ENCODE data around the gene ITIH4. TPM values are rescaled to one million over a fixed set of nuclear protein-coding genes. Genes with fewer than 3 reads are reported as not detected.

The ITIH4 gene
- total and polyA plus RNA-seq, 2 donors (not counting 1 experiment from before 2014, with no cell fraction given) = 21.5 to 38.5 TPM

GRCh38 chr3:52831500-52832301 lies 1.2 kb upstream of the ITIH4 start:
- H3K4me1 Mint-ChIP-seq = no peaks in the 10 kb centered on the region
- ChIA-PET CTCF (no interaction called here), POLR2A (no interaction called here)
- no peak overlapping the region for H3K4me3 Mint-ChIP-seq
- no peaks in the 10 kb centered on the region for H3K4me1 ChIP-seq (ENCODE audit: control insufficient read depth in 2 of 2, insufficient read depth in 2 of 2, low read length in 2 of 2)
- H2AFZ ChIP-seq (ENCODE audit: insufficient read depth, low read depth, low read length, poor library complexity, severe bottlenecking) = no peak overlapping the region
- H3K27ac ChIP-seq (ENCODE audit: low read length in 2 of 2) = no peak overlapping the region
- no peaks in the 10 kb centered on the region for H3K9me3 ChIP-seq (ENCODE audit: control extremely low read depth in 1 of 3, control insufficient read depth in 2 of 3, insufficient read depth in 1 of 3, low read length in 2 of 3)
- H3K27ac Mint-ChIP-seq = no peak overlapping the region
- H4K20me1 ChIP-seq (ENCODE audit: control insufficient read depth, insufficient read depth, low read length, poor library complexity, severe bottlenecking) = no peaks in the 10 kb centered on the region
- H3K4me3 ChIP-seq (ENCODE audit: control extremely low read depth in 1 of 5, extremely low read depth in 1 of 5, insufficient read depth in 1 of 5, low read depth in 2 of 5, low read length in 4 of 5) = no peak overlapping the region
- WGBS (ENCODE audit: insufficient coverage) = 77% methylated on average over 21 of the region's 21 CpGs
- DNase-seq (no peak), ATAC-seq (ENCODE audit: low read depth) (no peak)
- H3K27me3 Mint-ChIP-seq = no peaks in the 10 kb centered on the region
- H3K36me3 ChIP-seq (replicated peaks in 1 of 2; ENCODE audit: control extremely low read depth in 1 of 2, control insufficient read depth in 1 of 2, extremely low read depth in 1 of 2, insufficient read depth in 2 of 2, low read length in 1 of 2) = peaks cover 0 to 11% of the 10 kb centered on the region in 2 experiments
- intact Hi-C loops (cut with micrococcal nuclease) = no loop called here
- H3K4me2 ChIP-seq (replicated peaks; ENCODE audit: low read depth, low read length, poor library complexity, severe bottlenecking) = no peak overlapping the region
- no peaks in the 10 kb centered on the region for H3K79me2 ChIP-seq (ENCODE audit: control insufficient read depth, insufficient read depth, low read length)
- H3K9ac ChIP-seq (ENCODE audit: low read length) = no peak overlapping the region
- no peaks in the 10 kb centered on the region for H3K9me3 Mint-ChIP-seq (ENCODE audit: insufficient read depth)
- TF ChIP-seq CTCF (IDR thresholded peaks at IDR 0.05) (no peak), EZH2 (IDR thresholded peaks at IDR 0.05; ENCODE audit: borderline replicate concordance, insufficient read depth, low read depth, low read length, poor library complexity, severe bottlenecking) (no peak)
- no peaks in the 10 kb centered on the region for H3K27me3 ChIP-seq (replicated peaks in 1 of 4; ENCODE audit: control extremely low read depth in 1 of 4, control insufficient read depth in 3 of 4, insufficient read depth in 4 of 4, low read length in 3 of 4)

GRCh38 chr3:52829906-52830463 lies 487 bp downstream of the ITIH4 start:
- H3K9ac ChIP-seq (ENCODE audit: low read length) = no peak overlapping the region
- no peaks in the 10 kb centered on the region for H3K4me1 ChIP-seq (ENCODE audit: control insufficient read depth in 2 of 2, insufficient read depth in 2 of 2, low read length in 2 of 2)
- no peak overlapping the region for H3K4me3 ChIP-seq (ENCODE audit: control extremely low read depth in 1 of 5, extremely low read depth in 1 of 5, insufficient read depth in 1 of 5, low read depth in 2 of 5, low read length in 4 of 5)
- DNase-seq = no peak
- no peaks in the 10 kb centered on the region for H4K20me1 ChIP-seq (ENCODE audit: control insufficient read depth, insufficient read depth, low read length, poor library complexity, severe bottlenecking)
- no peaks in the 10 kb centered on the region for H3K27me3 Mint-ChIP-seq
- no peaks in the 10 kb centered on the region for H3K9me3 ChIP-seq (ENCODE audit: control extremely low read depth in 1 of 3, control insufficient read depth in 2 of 3, insufficient read depth in 1 of 3, low read length in 2 of 3)
- intact Hi-C loops (cut with micrococcal nuclease) = no loop called here
- H3K4me2 ChIP-seq (replicated peaks; ENCODE audit: low read depth, low read length, poor library complexity, severe bottlenecking) = no peak overlapping the region
- ChIA-PET CTCF (no interaction called here), POLR2A (no interaction called here)
- H3K4me3 Mint-ChIP-seq = no peak overlapping the region
- WGBS (ENCODE audit: insufficient coverage) = 97% methylated on average over 7 of the region's 10 CpGs
- no peaks in the 10 kb centered on the region for H3K4me1 Mint-ChIP-seq
- H3K79me2 ChIP-seq (ENCODE audit: control insufficient read depth, insufficient read depth, low read length) = no peaks in the 10 kb centered on the region
- no peak for TF ChIP-seq EZH2 (IDR thresholded peaks at IDR 0.05; ENCODE audit: borderline replicate concordance, insufficient read depth, low read depth, low read length, poor library complexity, severe bottlenecking)
- H3K27ac ChIP-seq (ENCODE audit: low read length in 2 of 2) = no peak overlapping the region
- H3K27me3 ChIP-seq (replicated peaks in 1 of 4; ENCODE audit: control extremely low read depth in 1 of 4, control insufficient read depth in 3 of 4, insufficient read depth in 4 of 4, low read length in 3 of 4) = no peaks in the 10 kb centered on the region
- no peaks in the 10 kb centered on the region for H3K9me3 Mint-ChIP-seq (ENCODE audit: insufficient read depth)
- H3K36me3 ChIP-seq (replicated peaks in 1 of 2; ENCODE audit: control extremely low read depth in 1 of 2, control insufficient read depth in 1 of 2, extremely low read depth in 1 of 2, insufficient read depth in 2 of 2, low read length in 1 of 2) = peaks cover 0 to 3% of the 10 kb centered on the region in 2 experiments
- no peak overlapping the region for H2AFZ ChIP-seq (ENCODE audit: insufficient read depth, low read depth, low read length, poor library complexity, severe bottlenecking)
- no peak for ATAC-seq (ENCODE audit: low read depth)
- H3K27ac Mint-ChIP-seq = no peak overlapping the region

Data from B cell (primary cell).